D721Med (cell line): ENCODE measurements around the gene LSAMP.

Source experiments
- DNase-seq: peaks from one replicate; pipeline ENCODE4 v3.0.0; 2011; ENCODE audit warnings: low spot score; ENCODE audit not compliant: insufficient read length
- FAIRE-seq: peaks from 2 replicates; lab custom pipeline; 2011; peaks lifted over from hg19 to GRCh38; lab: Jason Lieb, UNC
- TF ChIP-seq, protein P1 (sequence below): IDR thresholded peaks from 2 replicates; pipeline ENCODE4 v1.5.1; 2012; ENCODE audit warnings: mild to moderate bottlenecking, control low read depth; ENCODE audit not compliant: insufficient read depth; ENCODE audit errors: missing control alignments

Gene LSAMP

DNA sequence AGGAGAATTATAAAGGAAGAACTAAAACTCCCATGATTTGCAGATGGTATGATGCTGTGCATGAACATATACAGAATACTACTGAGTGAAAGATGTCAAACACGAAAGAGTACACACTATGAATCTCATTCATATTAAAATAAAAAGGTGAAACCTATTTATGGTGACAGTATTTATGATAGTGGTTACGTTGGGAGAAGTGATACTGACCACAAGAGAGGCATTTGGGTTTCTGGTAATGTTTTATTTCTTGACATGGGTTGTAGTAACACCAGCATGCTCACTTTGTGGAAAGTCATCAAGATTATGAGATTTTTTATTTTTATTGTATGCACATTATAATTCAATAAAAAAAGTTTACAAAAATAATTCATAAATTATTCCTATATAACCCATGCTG, 498.0 kb downstream of the LSAMP start:
- FAIRE-seq (no peak), DNase-seq (no peak)
- TF ChIP-seq, protein P1, sequence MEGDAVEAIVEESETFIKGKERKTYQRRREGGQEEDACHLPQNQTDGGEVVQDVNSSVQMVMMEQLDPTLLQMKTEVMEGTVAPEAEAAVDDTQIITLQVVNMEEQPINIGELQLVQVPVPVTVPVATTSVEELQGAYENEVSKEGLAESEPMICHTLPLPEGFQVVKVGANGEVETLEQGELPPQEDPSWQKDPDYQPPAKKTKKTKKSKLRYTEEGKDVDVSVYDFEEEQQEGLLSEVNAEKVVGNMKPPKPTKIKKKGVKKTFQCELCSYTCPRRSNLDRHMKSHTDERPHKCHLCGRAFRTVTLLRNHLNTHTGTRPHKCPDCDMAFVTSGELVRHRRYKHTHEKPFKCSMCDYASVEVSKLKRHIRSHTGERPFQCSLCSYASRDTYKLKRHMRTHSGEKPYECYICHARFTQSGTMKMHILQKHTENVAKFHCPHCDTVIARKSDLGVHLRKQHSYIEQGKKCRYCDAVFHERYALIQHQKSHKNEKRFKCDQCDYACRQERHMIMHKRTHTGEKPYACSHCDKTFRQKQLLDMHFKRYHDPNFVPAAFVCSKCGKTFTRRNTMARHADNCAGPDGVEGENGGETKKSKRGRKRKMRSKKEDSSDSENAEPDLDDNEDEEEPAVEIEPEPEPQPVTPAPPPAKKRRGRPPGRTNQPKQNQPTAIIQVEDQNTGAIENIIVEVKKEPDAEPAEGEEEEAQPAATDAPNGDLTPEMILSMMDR: no peak

DNA sequence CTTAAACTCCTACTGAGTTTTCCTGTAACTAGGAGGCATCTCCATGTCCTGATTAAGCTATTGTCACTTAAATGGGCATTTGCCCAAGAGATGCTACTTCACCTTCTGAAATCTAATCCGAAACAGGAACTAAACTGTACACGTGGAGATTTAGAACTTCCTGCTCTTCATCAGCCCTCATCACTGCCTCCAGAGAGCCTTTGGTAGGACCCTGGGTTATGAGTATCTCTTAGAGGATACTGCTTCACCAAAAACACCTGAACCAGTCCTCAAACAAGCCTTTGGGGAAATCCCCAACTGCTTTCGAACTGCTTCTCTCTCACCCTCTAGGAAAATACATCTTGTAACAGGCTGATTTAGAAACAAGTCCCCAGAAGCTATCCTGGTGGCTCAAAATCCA, 501.7 kb downstream of the LSAMP start:
- TF ChIP-seq, protein P1: no peak
- DNase-seq: no peak
- FAIRE-seq: no peak

DNA sequence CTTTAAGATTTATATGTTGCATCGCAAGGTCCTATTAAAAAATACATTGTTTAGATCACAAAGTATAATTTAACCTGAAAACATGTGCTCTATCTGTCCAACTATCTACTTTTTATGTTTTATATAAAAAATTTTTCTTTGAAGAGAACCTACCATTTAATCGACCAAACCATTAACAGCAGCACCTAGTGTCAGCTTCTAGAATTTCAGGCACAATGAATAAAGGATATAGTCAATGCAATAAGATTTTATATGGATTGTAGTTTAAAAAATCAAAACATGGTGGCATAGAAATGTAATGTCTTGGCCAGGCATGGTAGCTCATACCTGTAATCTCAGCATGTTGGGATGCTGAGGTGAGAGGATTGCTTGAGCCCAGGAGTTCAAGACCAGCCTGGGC, 508.2 kb downstream of the LSAMP start:
- FAIRE-seq: no peak
- DNase-seq: no peak
- TF ChIP-seq, protein P1: peak; percentile 12

DNA sequence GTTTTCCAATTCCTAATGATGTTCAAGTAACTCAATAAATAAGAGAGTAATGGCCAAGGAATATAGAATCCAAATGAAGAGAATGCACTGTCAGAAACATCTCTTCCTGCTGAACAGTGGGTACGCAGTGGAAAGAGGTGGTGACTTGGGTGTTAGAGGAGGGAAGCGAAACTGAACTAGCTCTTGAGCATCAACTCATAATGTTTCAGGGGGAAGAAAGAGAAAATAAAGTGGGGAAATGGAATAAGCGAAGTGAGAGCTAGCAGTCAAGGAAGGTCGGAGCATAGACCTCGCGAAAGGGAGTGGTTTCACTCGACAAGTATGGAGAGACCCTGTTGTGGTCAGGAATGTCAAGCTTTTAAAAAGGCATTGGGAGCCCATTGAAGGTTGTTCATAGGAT, 512.5 kb downstream of the LSAMP start:
- no peak for DNase-seq
- no peak for FAIRE-seq
- TF ChIP-seq, protein P1: no peak

DNA sequence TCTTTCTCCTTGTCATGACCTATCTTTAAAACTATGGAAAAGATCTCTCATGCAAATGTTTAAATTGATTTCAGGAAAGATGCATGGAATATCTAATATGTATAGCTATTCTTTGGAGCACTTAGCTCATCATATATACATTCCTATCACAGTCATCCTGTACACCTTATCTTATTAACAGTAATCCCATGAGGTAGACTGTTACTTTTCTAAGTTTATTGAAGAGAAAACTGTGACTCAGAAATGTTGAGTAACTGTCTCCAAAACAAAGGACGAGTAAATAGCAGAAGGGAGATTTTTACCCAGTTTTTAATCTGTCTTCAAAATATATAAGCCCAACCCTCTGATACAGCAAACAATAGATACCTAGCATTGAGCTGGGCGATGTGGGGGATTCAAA, 513.7 kb downstream of the LSAMP start:
- DNase-seq (no peak), FAIRE-seq (no peak)
- TF ChIP-seq, protein P1: no peak

DNA sequence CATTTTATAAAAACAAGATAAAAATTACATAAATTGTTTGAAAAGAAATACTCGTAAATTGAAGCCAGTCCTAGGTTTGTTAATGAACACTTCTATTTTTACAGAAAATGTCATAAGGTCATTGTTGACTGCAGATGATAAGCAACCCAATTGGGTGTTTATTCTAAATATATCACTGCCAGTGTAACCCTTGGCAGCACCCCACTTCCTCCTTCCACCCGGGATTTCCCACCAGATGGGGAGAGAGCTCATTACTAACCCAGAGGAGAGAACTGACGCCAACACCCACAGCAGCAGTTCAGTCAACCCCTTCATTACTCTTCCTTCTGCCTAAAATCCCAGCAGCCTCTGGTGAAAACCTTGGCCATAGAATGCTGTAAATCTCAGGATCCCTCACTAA, 514.4 kb downstream of the LSAMP start:
- no peak for DNase-seq
- FAIRE-seq: no peak
- TF ChIP-seq, protein P1: no peak

DNA sequence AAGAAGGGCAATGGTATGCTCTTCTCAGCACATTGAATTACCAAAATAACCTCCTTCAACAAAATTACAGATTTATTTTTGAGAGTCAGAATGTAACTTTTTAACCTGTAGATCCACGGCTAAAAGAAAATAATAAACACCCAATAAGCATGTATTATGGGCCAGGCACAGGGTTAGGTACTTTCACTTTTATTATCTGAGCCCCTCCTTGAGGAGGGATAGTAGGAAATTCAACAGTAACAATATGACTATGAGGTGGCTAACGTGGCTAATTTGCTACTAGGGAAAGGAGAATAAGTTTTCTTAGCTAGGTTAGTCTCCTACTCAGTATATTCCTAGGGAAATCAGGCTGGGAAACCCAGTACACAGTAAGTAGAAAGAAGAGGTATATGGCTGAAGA, 515.1 kb downstream of the LSAMP start:
- DNase-seq (no peak), FAIRE-seq (no peak)
- TF ChIP-seq, protein P1: no peak
